Activated T-helper 1 cell treated with anti-CD3 and anti-CD28 coated beads, Interleukin-12 subunit alpha, Interleukin-12 subunit beta, Interleukin-2, Interleukin-4 antibody, amounts not matched to agents 30 ng/mL and 10 ng/mL and 1 ng/mL, durations not matched to agents 14 hours and 24 hours and 36 hours (primary cell): ENCODE results near the gene HEG1. TPM values are rescaled to one million over a fixed set of nuclear protein-coding genes. Genes with fewer than 3 reads are reported as not detected.

ENCODE experiments used
- DNase-seq: peaks from one replicate; pipeline ENCODE4 v3.0.0; 2021; ENCODE audit warnings: low spot score
- H3K27ac Mint-ChIP-seq: one replicate; pipeline ENCODE4 v1.8.0; 2021; ENCODE audit warnings: mild to moderate bottlenecking, mixed read lengths
- H3K27me3 Mint-ChIP-seq: one replicate; pipeline ENCODE4 v1.8.0; 2022; ENCODE audit warnings: mild to moderate bottlenecking, moderate library complexity, mixed read lengths; ENCODE audit not compliant: insufficient read depth
- H3K36me3 Mint-ChIP-seq: one replicate; pipeline ENCODE4 v1.8.0; 2021; ENCODE audit warnings: low read depth, mixed read lengths
- H3K4me1 Mint-ChIP-seq: one replicate; pipeline ENCODE4 v1.8.0; 2021; ENCODE audit warnings: low read depth, mixed read lengths
- H3K4me3 Mint-ChIP-seq: one replicate; pipeline ENCODE4 v1.8.0; 2021; ENCODE audit warnings: mild to moderate bottlenecking, moderate library complexity, mixed read lengths
- H3K9me3 Mint-ChIP-seq: one replicate; pipeline ENCODE4 v1.8.0; 2021; ENCODE audit warnings: mixed read lengths
- intact Hi-C: fragments of 100-400 bp; cut with micrococcal nuclease; formaldehyde crosslinking; loops from one replicate; pipeline ENCODE4 v1.15.1; 2024
- total RNA-seq: library from RNA; stranded (reverse); gene quantifications from 2 replicates; pipeline ENCODE4 v1.2.3, GENCODE V29; 2022

Gene HEG1
- total RNA-seq, 1 donor from 2014 or later, result 45.1 TPM

DNA sequence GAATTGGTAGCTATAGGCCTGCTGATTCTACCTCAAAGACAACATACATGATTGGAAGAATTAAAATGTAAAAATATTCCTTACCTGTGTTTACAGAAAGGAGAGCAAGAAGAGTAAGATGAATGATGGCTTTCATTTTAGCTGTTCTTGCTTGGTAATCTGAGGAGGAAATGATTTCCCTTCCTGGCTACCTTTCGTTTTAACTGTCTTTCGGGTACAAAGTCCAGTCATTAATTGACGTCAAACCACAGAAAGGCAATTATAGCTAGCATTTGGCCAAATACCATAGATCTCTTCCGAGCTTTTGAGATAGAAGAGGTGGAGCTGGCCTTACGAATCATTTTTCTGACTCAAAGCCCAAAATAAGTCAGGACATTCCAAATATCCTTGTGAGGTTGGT, 121.2 kb downstream of the HEG1 start, which contains the start of gene MUC13:
MUC13 (minus strand) TSS at position 175 of the 400 bp plus-strand sequence; CDS start at position 136, 39 bp downstream.
- Mint-ChIP-seq H3K4me3 (no peak within 1 kb of the TSS), H3K9me3 (no peaks in the 10 kb centered on the region), H3K27ac (no peak within 1 kb of the TSS), H3K36me3 (no peaks in the 10 kb centered on the region), H3K4me1 (no peaks in the 10 kb centered on the region), H3K27me3 (peaks cover 40% of the 10 kb centered on the region)
- DNase-seq, result no peak
- intact Hi-C loops, result no loop called here

GRCh38 chr3:124928333-124929202, 127.2 kb downstream of the HEG1 start:
- Mint-ChIP-seq H3K36me3 (no peaks in the 10 kb centered on the region), H3K27ac (no peak overlapping the region), H3K27me3 (peaks cover 45% of the 10 kb centered on the region), H3K9me3 (no peaks in the 10 kb centered on the region), H3K4me1 (no peaks in the 10 kb centered on the region), H3K4me3 (no peak overlapping the region)
- intact Hi-C loops, result loop anchor here (1.0 to 5.0 kb wide), 5 partner anchors 167 to 657 kb away; no protein-coding TSS in a partner anchor
- peak; percentile 33 for DNase-seq

DNA sequence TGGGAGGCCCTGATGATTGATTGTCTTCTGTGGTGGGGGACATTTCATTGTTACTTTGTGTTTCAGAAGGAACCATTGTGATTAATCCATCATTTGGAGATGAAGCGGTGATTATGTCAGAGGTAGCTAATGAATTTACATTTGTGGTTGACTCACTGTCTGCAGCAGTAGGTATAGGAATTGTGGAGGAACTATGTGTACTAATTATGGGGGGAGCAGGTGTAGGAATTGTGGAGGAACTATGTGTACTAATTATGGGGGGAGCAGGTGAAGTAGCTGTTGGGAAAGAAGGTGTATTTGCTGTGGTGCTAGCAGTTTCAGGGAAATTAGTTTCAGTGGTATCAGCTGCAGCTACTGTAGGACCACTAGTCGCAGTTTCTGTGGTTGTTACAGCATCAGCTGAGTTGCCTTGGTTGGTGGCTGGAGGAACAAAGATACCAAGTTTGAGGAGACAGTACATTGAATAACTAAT, 128.2 kb downstream of the HEG1 start:
- Mint-ChIP-seq H3K27me3 (peaks cover 53% of the 10 kb centered on the region), H3K36me3 (no peaks in the 10 kb centered on the region), H3K4me3 (no peak overlapping the region), H3K4me1 (no peaks in the 10 kb centered on the region), H3K27ac (no peak overlapping the region), H3K9me3 (no peaks in the 10 kb centered on the region)
- intact Hi-C loops, result loop anchor here (1.0 to 5.0 kb wide), 5 partner anchors 166 to 658 kb away; no protein-coding TSS in a partner anchor
- DNase-seq, result no peak

DNA sequence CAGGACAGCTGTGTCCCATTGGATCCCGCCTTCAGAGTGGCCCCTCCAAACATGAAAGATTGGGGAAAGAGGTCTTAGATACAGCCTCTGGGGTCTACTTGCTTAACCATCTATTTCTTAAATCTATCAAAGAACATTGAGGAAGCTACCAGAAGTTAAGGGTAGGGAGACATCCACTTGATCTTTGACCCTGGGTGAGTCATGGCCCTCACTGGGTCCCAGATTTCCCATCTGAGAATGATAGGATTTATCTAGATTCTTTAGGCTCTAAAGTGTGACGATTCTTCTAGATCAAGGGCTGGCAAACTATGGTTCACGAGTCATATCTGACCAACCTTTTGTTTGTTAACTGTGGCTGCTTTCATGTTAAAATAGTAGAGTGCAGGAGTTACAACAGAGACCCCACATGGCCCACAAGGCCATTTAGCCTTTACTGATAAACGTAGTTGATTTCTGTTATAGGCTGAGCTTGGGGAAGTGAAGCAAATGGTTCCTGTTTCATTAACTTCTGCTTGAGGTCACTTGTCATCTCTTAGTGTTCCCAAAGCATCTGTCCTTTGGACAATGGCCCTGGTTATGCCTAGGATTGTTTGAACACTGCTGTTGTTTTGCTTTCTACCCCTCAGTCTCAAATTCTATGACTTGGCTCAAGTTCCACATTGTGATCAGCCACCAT, 129.2 kb downstream of the HEG1 start:
- Mint-ChIP-seq H3K9me3 (no peaks in the 10 kb centered on the region), H3K4me3 (no peak overlapping the region), H3K36me3 (no peaks in the 10 kb centered on the region), H3K4me1 (no peaks in the 10 kb centered on the region), H3K27me3 (peaks cover 55% of the 10 kb centered on the region), H3K27ac (no peak overlapping the region)
- intact Hi-C loops, result loop anchor here (5.0 kb wide), 1 partner anchor 226 kb away; no protein-coding TSS in a partner anchor
- no peak for DNase-seq

- H3K27ac Mint-ChIP-seq, result no peak overlapping the region
These were observed 131.1 kb downstream of the HEG1 start for GRCh38 chr3:124924741-124925140.

GRCh38 chr3:124923833-124924232, 132.0 kb downstream of the HEG1 start:
- Mint-ChIP-seq H3K4me1 (no peaks in the 10 kb centered on the region), H3K9me3 (no peaks in the 10 kb centered on the region), H3K36me3 (no peaks in the 10 kb centered on the region), H3K4me3 (no peak overlapping the region), H3K27ac (no peak overlapping the region), H3K27me3 (peaks cover 52% of the 10 kb centered on the region)
- intact Hi-C loops, result no loop called here
- no peak for DNase-seq

More at GRCh38 chr3:124924741-124925140, 131.1 kb downstream of the HEG1 start:
- intact Hi-C loops, result loop anchor here (5.0 kb wide), 1 partner anchor 228 kb away; no protein-coding TSS in a partner anchor
- H3K4me3 Mint-ChIP-seq, result no peak overlapping the region
- H3K36me3 Mint-ChIP-seq, result no peaks in the 10 kb centered on the region
- H3K4me1 Mint-ChIP-seq, result no peaks in the 10 kb centered on the region
- peaks cover 45% of the 10 kb centered on the region for H3K27me3 Mint-ChIP-seq
- H3K9me3 Mint-ChIP-seq, result no peaks in the 10 kb centered on the region
- DNase-seq, result no peak

DNA sequence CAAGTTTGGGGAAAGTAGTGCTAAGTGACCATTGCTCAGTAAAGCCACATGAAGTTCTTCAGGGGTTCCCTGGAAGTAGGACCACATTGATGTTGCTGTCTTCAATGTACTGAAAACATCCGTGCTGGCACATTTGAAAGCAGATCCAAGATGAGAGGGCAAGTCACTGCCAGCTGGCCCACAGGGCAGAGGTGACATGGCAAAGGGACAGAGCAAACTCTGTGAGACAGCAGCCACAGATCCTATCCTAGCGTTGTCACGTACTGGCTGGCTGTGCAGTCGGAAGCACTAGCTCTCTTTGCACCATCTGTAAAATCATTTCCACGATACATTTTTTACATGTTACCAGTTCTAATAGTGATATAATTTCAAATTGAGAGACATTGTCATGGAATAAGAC, 135.1 kb downstream of the HEG1 start:
- Mint-ChIP-seq H3K4me1 (no peaks in the 10 kb centered on the region), H3K9me3 (no peaks in the 10 kb centered on the region), H3K4me3 (no peak overlapping the region), H3K36me3 (no peaks in the 10 kb centered on the region), H3K27ac (no peak overlapping the region), H3K27me3 (peaks cover 51% of the 10 kb centered on the region)
- no peak for DNase-seq
- intact Hi-C loops, result no loop called here

DNA sequence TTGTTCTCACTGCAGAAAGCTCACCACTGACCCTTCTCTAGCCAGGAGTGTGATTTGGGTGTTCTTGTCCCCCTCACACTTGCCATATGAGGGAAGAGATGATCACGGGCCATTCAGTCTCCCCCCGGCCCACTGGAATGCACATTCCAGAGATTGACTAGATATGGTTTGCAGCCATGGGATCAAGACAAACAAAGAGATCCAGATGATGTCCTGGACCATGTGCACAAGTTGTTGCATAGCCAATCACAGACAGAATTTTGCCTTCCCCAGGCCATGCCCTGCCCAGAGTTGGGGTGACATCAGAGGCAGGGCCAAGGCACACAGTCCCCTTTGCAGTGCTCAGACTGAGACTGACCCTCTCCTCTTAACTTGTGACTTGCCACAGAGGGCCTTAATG, 136.0 kb downstream of the HEG1 start:
- intact Hi-C loops, result no loop called here

GRCh38 chr3:124918524-124918923, 137.3 kb downstream of the HEG1 start:
- intact Hi-C loops, result no loop called here
- no peak for DNase-seq
- H3K36me3 Mint-ChIP-seq, result no peaks in the 10 kb centered on the region
- H3K27me3 Mint-ChIP-seq, result peaks cover 36% of the 10 kb centered on the region
- no peaks in the 10 kb centered on the region for H3K9me3 Mint-ChIP-seq
- H3K4me3 Mint-ChIP-seq, result no peak overlapping the region
- no peak overlapping the region for H3K27ac Mint-ChIP-seq
- H3K4me1 Mint-ChIP-seq, result no peaks in the 10 kb centered on the region

More for the DNA sequence above, 136.0 kb downstream of the HEG1 start:
- Mint-ChIP-seq H3K27ac (no peak overlapping the region), H3K27me3 (peaks cover 45% of the 10 kb centered on the region), H3K36me3 (no peaks in the 10 kb centered on the region), H3K4me1 (no peaks in the 10 kb centered on the region), H3K9me3 (no peaks in the 10 kb centered on the region), H3K4me3 (no peak overlapping the region)
- no peak for DNase-seq

GRCh38 chr3:124916837-124917409, 138.9 kb downstream of the HEG1 start:
- intact Hi-C loops, result no loop called here
- Mint-ChIP-seq H3K27ac (no peak overlapping the region), H3K4me1 (no peaks in the 10 kb centered on the region), H3K27me3 (peaks cover 26% of the 10 kb centered on the region), H3K9me3 (no peaks in the 10 kb centered on the region), H3K36me3 (no peaks in the 10 kb centered on the region), H3K4me3 (no peak overlapping the region)
- no peak for DNase-seq
